Endodermal cell (in vitro differentiated cells): ENCODE measurements around the gene RDH14. TPM values are rescaled to one million over a fixed set of nuclear protein-coding genes. Genes with fewer than 3 reads are reported as not detected.

Experiments
- DNase-seq: peaks from one replicate; pipeline ENCODE4 v3.0.0-alpha.2; 2017
- H3K27ac ChIP-seq: 2 replicates; pipeline ENCODE4 v1.5.1; 2013; ENCODE audit warnings: mild to moderate bottlenecking, low read depth, low read length, moderate library complexity
- H3K27me3 ChIP-seq: 2 replicates; pipeline ENCODE4 v1.6.1; 2013; ENCODE audit warnings: mild to moderate bottlenecking, low read length, moderate library complexity; ENCODE audit not compliant: insufficient read depth, control insufficient read depth, poor library complexity, severe bottlenecking
- H3K36me3 ChIP-seq: 2 replicates; pipeline ENCODE4 v1.7.0; 2013; ENCODE audit warnings: mild to moderate bottlenecking, low read length, moderate library complexity; ENCODE audit not compliant: control insufficient read depth, insufficient read depth
- H3K4me1 ChIP-seq: one replicate; pipeline ENCODE4 v1.7.0; 2013; ENCODE audit warnings: low read length; ENCODE audit not compliant: control insufficient read depth, insufficient read depth
- H3K4me3 ChIP-seq: 2 replicates; pipeline ENCODE4 v1.5.1; 2013; ENCODE audit warnings: mild to moderate bottlenecking, low read length, moderate library complexity
- H3K9ac ChIP-seq: 2 replicates; pipeline ENCODE4 v1.6.1; 2013; ENCODE audit warnings: mild to moderate bottlenecking, low read length, moderate library complexity; ENCODE audit not compliant: poor library complexity, severe bottlenecking; ENCODE audit errors: extremely low read depth
- H3K9me3 ChIP-seq: 2 replicates; pipeline ENCODE4 v1.6.1; 2013; ENCODE audit warnings: mild to moderate bottlenecking, low read length, moderate library complexity; ENCODE audit not compliant: control insufficient read depth
- H3K27ac Mint-ChIP-seq: 2 replicates; pipeline ENCODE4 v1.8.0; 2020; ENCODE audit warnings: mixed read lengths
- H3K27me3 Mint-ChIP-seq: 2 replicates; pipeline ENCODE4 v1.8.0; 2021; ENCODE audit warnings: mild to moderate bottlenecking, mixed read lengths; ENCODE audit not compliant: insufficient read depth
- H3K36me3 Mint-ChIP-seq: 2 replicates; pipeline ENCODE4 v1.8.0; 2020; ENCODE audit warnings: low read depth, mixed read lengths
- H3K4me1 Mint-ChIP-seq: 2 replicates; pipeline ENCODE4 v1.8.0; 2020; ENCODE audit warnings: mixed read lengths
- H3K4me3 Mint-ChIP-seq: 2 replicates; pipeline ENCODE4 v1.8.0; 2020; ENCODE audit warnings: mild to moderate bottlenecking, moderate library complexity, mixed read lengths
- H3K9me3 Mint-ChIP-seq: 2 replicates; pipeline ENCODE4 v1.8.0; 2020; ENCODE audit warnings: mild to moderate bottlenecking, mixed read lengths
- CTCF ChIP-seq: fragments of 200-600 bp; sonication (generic); conservative IDR thresholded peaks from 2 replicates; pipeline ENCODE4 v1.5.0; 2021; ENCODE audit warnings: antibody characterized with exemption, mild to moderate bottlenecking
- WGBS, 2 experiments: methylation state at CpG; one replicate each; pipeline versions ENCODE4 v1.1.5 to v1.1.7; 2013; ENCODE audit warnings: missing lambda C conversion rate in 2 of 2, mixed read lengths in 1 of 2; ENCODE audit not compliant: insufficient coverage in 1 of 2, insufficient read length in 1 of 2; 5-methylcytosine and 5-hydroxymethylcytosine counted together
- total RNA-seq, 2 donors: library from RNA; stranded (reverse); fragmentation: NEBNext Ultra II Directional in 1 of 2; extraction: Animal tissue kit (Norgen Biotek cat#: 25700) in 1 of 2; gene quantifications; 2 replicates in 1 of 2; 3 replicates in 1 of 2; pipeline ENCODE4 v1.2.1, GENCODE V29; 2021

The RDH14 gene
- total RNA-seq, 2 donors from 2014 or later, result 22.6 to 23.0 TPM

DNA sequence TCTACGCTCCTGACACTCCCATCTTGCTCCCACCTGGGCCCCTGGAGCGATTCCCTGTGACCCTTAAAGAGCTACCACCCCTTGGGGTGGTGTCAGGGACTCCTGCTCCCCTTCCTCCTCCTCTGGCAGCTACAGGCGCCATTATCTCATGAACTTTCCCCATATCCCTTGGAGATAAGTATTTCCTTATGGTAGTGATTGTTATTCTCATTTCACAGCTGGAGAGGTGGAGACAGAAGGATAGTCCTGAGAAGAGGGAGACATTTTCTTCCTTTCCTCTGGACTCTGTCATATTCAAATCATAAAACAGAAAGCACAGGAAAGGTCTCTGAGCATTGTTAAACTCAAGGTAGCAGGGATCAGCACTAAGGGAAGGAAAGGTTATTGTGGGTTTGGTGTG is 34.6 kb downstream of the RDH14 start:
- 93% methylated on average over 2 of the region's 3 CpGs; no CpG with 5 or more reads in 1 of the 2 experiments for WGBS, 2 experiments
- no peaks in the 10 kb centered on the region for H3K9me3 Mint-ChIP-seq
- Histone ChIP-seq H3K27me3 (no peaks in the 10 kb centered on the region), H3K4me3 (no peak overlapping the region), H3K27ac (no peak overlapping the region), H3K36me3 (no peaks in the 10 kb centered on the region), H3K4me1 (no peaks in the 10 kb centered on the region), H3K9ac (no peak overlapping the region), H3K9me3 (no peaks in the 10 kb centered on the region)
- peaks cover 5% of the 10 kb centered on the region for H3K4me1 Mint-ChIP-seq
- H3K27ac Mint-ChIP-seq, result no peak overlapping the region
- no peak for DNase-seq
- H3K4me3 Mint-ChIP-seq, result no peak overlapping the region
- TF ChIP-seq CTCF, result no peak
- H3K27me3 Mint-ChIP-seq, result no peaks in the 10 kb centered on the region
- H3K36me3 Mint-ChIP-seq, result no peaks in the 10 kb centered on the region

DNA sequence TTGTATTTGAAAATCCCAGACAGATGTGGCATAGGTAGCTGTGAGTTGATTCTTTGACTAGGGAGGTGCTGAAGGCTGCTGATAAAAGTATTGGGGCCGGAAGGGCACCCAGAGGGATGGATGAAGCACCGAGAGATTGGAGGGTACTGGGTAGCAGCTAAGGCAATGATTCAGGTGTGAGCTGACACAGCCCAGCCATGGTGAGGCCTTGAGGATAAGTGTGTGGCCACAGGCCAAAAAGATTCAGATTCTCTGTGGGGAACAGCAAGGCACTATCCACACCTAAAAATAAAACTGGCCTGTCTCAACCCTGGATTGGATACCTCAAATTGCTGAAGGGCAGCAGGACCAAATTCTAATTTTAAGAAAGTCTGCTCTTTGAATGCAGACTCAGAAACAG is 35.2 kb downstream of the RDH14 start:
- no peaks in the 10 kb centered on the region for H3K27me3 Mint-ChIP-seq
- H3K27ac ChIP-seq, result no peak overlapping the region
- no peaks in the 10 kb centered on the region for H3K9me3 ChIP-seq
- H3K36me3 ChIP-seq, result no peaks in the 10 kb centered on the region
- no peak for DNase-seq
- TF ChIP-seq CTCF, result no peak
- WGBS, 2 experiments, result 88 to 100% methylated on average over 1 to 2 of the region's 2 CpGs
- H3K4me3 ChIP-seq, result no peak overlapping the region
- H3K9me3 Mint-ChIP-seq, result no peaks in the 10 kb centered on the region
- H3K36me3 Mint-ChIP-seq, result no peaks in the 10 kb centered on the region
- H3K9ac ChIP-seq, result no peak overlapping the region
- no peak overlapping the region for H3K27ac Mint-ChIP-seq
- no peaks in the 10 kb centered on the region for H3K27me3 ChIP-seq
- H3K4me1 Mint-ChIP-seq, result peaks cover 5% of the 10 kb centered on the region
- no peaks in the 10 kb centered on the region for H3K4me1 ChIP-seq
- no peak overlapping the region for H3K4me3 Mint-ChIP-seq

- Histone ChIP-seq H3K4me1 (no peaks in the 10 kb centered on the region), H3K9ac (no peak overlapping the region), H3K4me3 (no peak overlapping the region), H3K27ac (no peak overlapping the region), H3K27me3 (no peaks in the 10 kb centered on the region), H3K9me3 (no peaks in the 10 kb centered on the region), H3K36me3 (no peaks in the 10 kb centered on the region)
- Mint-ChIP-seq H3K4me1 (peaks cover 5% of the 10 kb centered on the region), H3K27me3 (no peaks in the 10 kb centered on the region), H3K4me3 (no peak overlapping the region), H3K27ac (no peak overlapping the region), H3K9me3 (no peaks in the 10 kb centered on the region), H3K36me3 (no peaks in the 10 kb centered on the region)
- TF ChIP-seq CTCF, result no peak
- DNase-seq, result no peak
- WGBS, 2 experiments, result 75 to 95% methylated on average over 2 of the region's 2 CpGs
These were observed 37.8 kb downstream of the RDH14 start for GRCh38 chr2:18522484-18523146.
